Measurements from ENCODE around the gene RNF41.

The RNF41 gene

DNA sequence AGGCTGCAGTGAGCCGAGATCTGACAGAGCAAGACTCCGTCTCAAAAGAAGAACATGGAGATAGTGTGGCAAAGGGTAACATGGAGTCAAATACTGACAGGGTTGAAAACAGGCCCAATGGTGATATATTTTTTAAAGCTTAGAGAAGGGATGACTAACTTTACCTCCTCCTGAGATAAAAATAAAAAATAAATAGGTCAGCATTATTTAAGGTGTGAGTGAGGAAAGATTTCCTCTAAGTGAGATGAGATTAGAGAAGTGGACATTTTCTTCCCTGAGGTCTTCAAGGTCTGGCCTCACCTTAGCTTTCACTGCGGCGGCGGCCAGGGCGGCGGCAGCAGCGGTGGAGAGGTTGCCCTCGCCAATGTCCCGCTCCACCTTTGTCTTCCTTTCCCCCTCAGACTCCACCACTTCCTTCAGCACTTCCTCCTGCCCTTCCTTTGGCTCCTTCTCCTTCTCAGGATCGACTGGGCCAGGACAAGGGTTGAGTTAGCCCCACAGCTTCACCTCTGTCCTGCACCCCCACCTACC is 52.4 kb downstream of the RNF41 start:
- Histone ChIP-seq H3K27me3 (ENCODE audit: insufficient read depth, poor library complexity, severe bottlenecking) (no peaks in the 10 kb centered on the region), H3K4me3 (replicated peaks; ENCODE audit: insufficient read depth, low read length) (no peak overlapping the region), H3K27ac (replicated peaks) (no peak overlapping the region)
- TF ChIP-seq POLR2AphosphoS5 (IDR thresholded peaks at IDR 0.05; ENCODE audit: low read depth) (0 out of 2 replicates have a peak, but pooled peaks have one; percentile 4), GABPA (IDR thresholded peaks at IDR 0.05; ENCODE audit: low read depth) (no peak), SPI1 (IDR thresholded peaks at IDR 0.05; ENCODE audit: borderline replicate concordance, low read depth) (no peak)
- no peak for DNase-seq (ENCODE audit: low read depth in 1 of 2, low spot score in 1 of 2)

DNA sequence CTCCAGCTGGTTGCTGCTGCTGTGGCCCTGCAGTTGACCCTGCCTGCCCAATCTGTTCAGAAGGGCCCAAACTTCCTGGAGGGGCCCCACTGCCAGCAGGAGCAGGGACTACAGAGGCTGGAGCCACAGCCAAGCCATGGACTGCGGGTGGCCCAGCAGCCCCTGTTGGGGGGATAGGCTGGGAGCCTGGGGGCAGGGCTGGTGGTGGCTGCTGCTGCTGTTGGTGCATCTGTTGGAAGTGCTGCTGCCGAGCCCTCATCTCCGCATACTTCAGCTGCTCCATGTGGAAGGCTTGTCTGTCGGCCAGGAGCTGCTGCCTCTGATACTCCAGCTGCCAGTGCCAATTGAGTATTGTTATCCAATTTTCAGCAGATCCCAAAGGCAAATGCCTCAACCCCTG is 56.4 kb downstream of the RNF41 start:
- no peak overlapping the region for H3K27ac ChIP-seq (replicated peaks)
- no peak for DNase-seq (ENCODE audit: low read depth in 1 of 2, low spot score in 1 of 2)
- H3K4me3 ChIP-seq (replicated peaks; ENCODE audit: insufficient read depth, low read length): no peak overlapping the region
- TF ChIP-seq, protein P1, sequence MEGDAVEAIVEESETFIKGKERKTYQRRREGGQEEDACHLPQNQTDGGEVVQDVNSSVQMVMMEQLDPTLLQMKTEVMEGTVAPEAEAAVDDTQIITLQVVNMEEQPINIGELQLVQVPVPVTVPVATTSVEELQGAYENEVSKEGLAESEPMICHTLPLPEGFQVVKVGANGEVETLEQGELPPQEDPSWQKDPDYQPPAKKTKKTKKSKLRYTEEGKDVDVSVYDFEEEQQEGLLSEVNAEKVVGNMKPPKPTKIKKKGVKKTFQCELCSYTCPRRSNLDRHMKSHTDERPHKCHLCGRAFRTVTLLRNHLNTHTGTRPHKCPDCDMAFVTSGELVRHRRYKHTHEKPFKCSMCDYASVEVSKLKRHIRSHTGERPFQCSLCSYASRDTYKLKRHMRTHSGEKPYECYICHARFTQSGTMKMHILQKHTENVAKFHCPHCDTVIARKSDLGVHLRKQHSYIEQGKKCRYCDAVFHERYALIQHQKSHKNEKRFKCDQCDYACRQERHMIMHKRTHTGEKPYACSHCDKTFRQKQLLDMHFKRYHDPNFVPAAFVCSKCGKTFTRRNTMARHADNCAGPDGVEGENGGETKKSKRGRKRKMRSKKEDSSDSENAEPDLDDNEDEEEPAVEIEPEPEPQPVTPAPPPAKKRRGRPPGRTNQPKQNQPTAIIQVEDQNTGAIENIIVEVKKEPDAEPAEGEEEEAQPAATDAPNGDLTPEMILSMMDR (IDR thresholded peaks at IDR 0.05; ENCODE audit: insufficient read depth, low read length): no peak
- TF ChIP-seq GABPA (IDR thresholded peaks at IDR 0.05; ENCODE audit: low read depth) (no peak), POLR2AphosphoS5 (IDR thresholded peaks at IDR 0.05; ENCODE audit: low read depth) (no peak), SPI1 (IDR thresholded peaks at IDR 0.05; ENCODE audit: borderline replicate concordance, low read depth) (no peak)
- TF ChIP-seq, protein P2, sequence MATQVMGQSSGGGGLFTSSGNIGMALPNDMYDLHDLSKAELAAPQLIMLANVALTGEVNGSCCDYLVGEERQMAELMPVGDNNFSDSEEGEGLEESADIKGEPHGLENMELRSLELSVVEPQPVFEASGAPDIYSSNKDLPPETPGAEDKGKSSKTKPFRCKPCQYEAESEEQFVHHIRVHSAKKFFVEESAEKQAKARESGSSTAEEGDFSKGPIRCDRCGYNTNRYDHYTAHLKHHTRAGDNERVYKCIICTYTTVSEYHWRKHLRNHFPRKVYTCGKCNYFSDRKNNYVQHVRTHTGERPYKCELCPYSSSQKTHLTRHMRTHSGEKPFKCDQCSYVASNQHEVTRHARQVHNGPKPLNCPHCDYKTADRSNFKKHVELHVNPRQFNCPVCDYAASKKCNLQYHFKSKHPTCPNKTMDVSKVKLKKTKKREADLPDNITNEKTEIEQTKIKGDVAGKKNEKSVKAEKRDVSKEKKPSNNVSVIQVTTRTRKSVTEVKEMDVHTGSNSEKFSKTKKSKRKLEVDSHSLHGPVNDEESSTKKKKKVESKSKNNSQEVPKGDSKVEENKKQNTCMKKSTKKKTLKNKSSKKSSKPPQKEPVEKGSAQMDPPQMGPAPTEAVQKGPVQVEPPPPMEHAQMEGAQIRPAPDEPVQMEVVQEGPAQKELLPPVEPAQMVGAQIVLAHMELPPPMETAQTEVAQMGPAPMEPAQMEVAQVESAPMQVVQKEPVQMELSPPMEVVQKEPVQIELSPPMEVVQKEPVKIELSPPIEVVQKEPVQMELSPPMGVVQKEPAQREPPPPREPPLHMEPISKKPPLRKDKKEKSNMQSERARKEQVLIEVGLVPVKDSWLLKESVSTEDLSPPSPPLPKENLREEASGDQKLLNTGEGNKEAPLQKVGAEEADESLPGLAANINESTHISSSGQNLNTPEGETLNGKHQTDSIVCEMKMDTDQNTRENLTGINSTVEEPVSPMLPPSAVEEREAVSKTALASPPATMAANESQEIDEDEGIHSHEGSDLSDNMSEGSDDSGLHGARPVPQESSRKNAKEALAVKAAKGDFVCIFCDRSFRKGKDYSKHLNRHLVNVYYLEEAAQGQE (IDR thresholded peaks at IDR 0.05; ENCODE audit: insufficient replicate concordance, low read depth): no peak
- H3K27me3 ChIP-seq (ENCODE audit: insufficient read depth, poor library complexity, severe bottlenecking): no peaks in the 10 kb centered on the region

DNA sequence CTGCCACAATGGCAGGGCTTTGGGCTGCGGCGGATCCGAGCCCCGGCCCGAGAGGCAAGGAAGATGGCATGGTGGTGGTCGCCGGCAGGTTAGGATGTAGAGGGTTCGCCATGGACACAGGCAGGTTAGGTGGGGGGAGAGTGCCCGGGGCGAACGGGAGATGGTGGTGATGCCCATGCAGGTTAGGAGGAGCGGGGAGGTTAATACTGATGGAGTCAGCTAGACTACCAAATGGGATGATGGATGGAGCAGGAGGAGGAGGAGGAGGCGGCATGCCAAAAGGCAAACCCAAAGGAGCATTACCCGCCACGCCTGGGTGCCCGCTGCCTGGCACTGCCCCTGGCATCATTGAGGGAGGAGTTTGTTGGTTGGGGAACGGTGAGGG is 57.4 kb downstream of the RNF41 start:
- no peak for DNase-seq (ENCODE audit: low read depth in 1 of 2, low spot score in 1 of 2)
- no peak for TF ChIP-seq POLR2AphosphoS5 (IDR thresholded peaks at IDR 0.05; ENCODE audit: low read depth)
- TF ChIP-seq, protein P2 (IDR thresholded peaks at IDR 0.05; ENCODE audit: insufficient replicate concordance, low read depth): no peak
- TF ChIP-seq, protein P1 (IDR thresholded peaks at IDR 0.05; ENCODE audit: insufficient read depth, low read length): no peak
- no peak for TF ChIP-seq SPI1 (IDR thresholded peaks at IDR 0.05; ENCODE audit: borderline replicate concordance, low read depth)
- no peak for TF ChIP-seq GABPA (IDR thresholded peaks at IDR 0.05; ENCODE audit: low read depth)
- no peak overlapping the region for H3K27ac ChIP-seq (replicated peaks)
- H3K4me3 ChIP-seq (replicated peaks; ENCODE audit: insufficient read depth, low read length): no peak overlapping the region
- no peaks in the 10 kb centered on the region for H3K27me3 ChIP-seq (ENCODE audit: insufficient read depth, poor library complexity, severe bottlenecking)

DNA sequence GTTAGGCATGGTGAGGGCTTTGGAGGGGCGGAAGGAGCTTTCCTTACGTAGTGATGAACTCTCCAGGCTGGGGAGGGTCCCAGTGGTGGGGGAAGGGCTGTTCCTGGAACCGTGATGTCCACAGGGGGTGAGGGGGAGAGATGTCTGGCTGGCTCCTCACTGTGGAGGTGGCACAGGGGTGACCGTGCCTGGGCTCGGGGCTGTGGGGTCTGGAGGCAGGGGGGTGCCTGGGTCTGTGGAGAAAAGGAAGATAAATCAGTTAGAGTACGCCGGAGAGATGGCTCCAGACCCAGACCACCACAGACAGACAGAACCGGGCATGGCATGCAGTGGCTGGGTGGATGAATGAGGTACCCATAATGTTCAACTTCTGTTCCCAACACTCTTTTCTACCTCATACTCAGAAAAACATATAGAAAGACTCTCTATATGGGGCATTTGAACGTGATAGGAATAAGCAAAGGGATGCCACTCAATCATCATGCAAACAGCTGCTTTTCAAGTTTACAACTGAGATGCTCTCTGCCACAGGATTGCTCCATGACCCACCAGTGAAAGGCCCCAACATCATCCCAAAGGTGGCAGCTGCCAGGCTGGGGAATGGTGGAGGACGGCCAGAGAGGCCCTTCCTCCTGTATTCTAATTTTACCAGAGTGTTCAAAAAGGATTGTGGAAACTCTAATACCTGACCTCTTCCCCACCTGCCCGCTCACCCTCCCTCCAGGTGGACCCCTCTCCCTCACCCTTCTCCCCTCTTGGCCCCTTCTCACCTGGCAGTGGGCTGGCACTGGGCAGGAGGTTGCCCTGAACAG is 58.0 kb downstream of the RNF41 start:
- H3K27ac ChIP-seq (replicated peaks): no peak overlapping the region
- DNase-seq (ENCODE audit: low read depth in 1 of 2, low spot score in 1 of 2): no peak
- no peaks in the 10 kb centered on the region for H3K27me3 ChIP-seq (ENCODE audit: insufficient read depth, poor library complexity, severe bottlenecking)
- 0 out of 2 replicates have a peak, but pooled peaks have one; percentile 25 for TF ChIP-seq POLR2AphosphoS5 (IDR thresholded peaks at IDR 0.05; ENCODE audit: low read depth)
- TF ChIP-seq, protein P2 (IDR thresholded peaks at IDR 0.05; ENCODE audit: insufficient replicate concordance, low read depth): no peak
- H3K4me3 ChIP-seq (replicated peaks; ENCODE audit: insufficient read depth, low read length): no peak overlapping the region
